H1 (cell line): ENCODE data around the gene DCXR. TPM values are rescaled to one million over a fixed set of nuclear protein-coding genes. Genes with fewer than 3 reads are reported as not detected.

Experiments
- CTCF ChIA-PET: fragments of 300-600 bp; sonication (Branson Sonifier 250); formaldehyde crosslinking; loops from one replicate; lab custom pipeline; 2021; ENCODE audit not compliant: partially characterized antibody; lab: Charles Lee
- POLR2A ChIA-PET: fragments of 300-600 bp; sonication (Branson Sonifier 250); formaldehyde crosslinking; loops from one replicate; lab custom pipeline; 2021; ENCODE audit warnings: inconsistent platforms; ENCODE audit not compliant: partially characterized antibody; lab: Charles Lee
- DNase-seq, 2 experiments: peaks; one replicate each; pipeline versions ENCODE4 v3.0.0 to v3.0.0-alpha.2; 2010 to 2022; ENCODE audit warnings: low spot score in 2 of 2, low read depth in 1 of 2, mixed read lengths in 1 of 2
- FAIRE-seq: peaks from 2 replicates; lab custom pipeline; 2011; peaks lifted over from hg19 to GRCh38; lab: Jason Lieb, UNC
- H2AFZ ChIP-seq: 2 replicates; pipeline ENCODE4 v1.8.1; 2012; ENCODE audit warnings: low read length, inconsistent platforms
- H2AK5ac ChIP-seq: 2 replicates; pipeline ENCODE4 v1.6.1; 2013; ENCODE audit warnings: low read depth, low read length
- H2BK120ac ChIP-seq: replicated peaks from 2 replicates; pipeline ENCODE3; 2013; ENCODE audit warnings: low read depth, low read length, inconsistent platforms
- H2BK12ac ChIP-seq: 2 replicates; pipeline ENCODE4 v1.6.1; 2013; ENCODE audit warnings: low read depth, low read length
- H2BK15ac ChIP-seq: 2 replicates; pipeline ENCODE4 v1.6.1; 2013; ENCODE audit warnings: low read length
- H2BK20ac ChIP-seq: 2 replicates; pipeline ENCODE4 v1.6.1; 2013; ENCODE audit warnings: low read length
- H2BK5ac ChIP-seq: 2 replicates; pipeline ENCODE4 v1.6.1; 2013; ENCODE audit warnings: low read depth, low read length
- H3K14ac ChIP-seq: 2 replicates; pipeline ENCODE4 v1.6.1; 2013; ENCODE audit warnings: inconsistent platforms; ENCODE audit not compliant: insufficient read length
- H3K18ac ChIP-seq: 2 replicates; pipeline ENCODE4 v1.6.1; 2013; ENCODE audit warnings: low read length; ENCODE audit errors: extremely low read depth
- H3K23ac ChIP-seq: 2 replicates; pipeline ENCODE4 v1.6.1; 2013; ENCODE audit warnings: inconsistent platforms; ENCODE audit not compliant: insufficient read length
- H3K23me2 ChIP-seq: 2 replicates; pipeline ENCODE4 v1.6.1; 2013; ENCODE audit warnings: low read depth, low read length
- H3K27ac ChIP-seq: 2 replicates; pipeline ENCODE4 v1.6.1; 2011; ENCODE audit warnings: low read depth, low read length, inconsistent platforms
- H3K27me3 ChIP-seq, 4 experiments: replicated peaks in 1 of 4; 1 replicate in 1 of 4; 2 replicates in 3 of 4; pipeline versions ENCODE4 v1.6.1 to v1.8.1; 2011 to 2013; ENCODE audit warnings: low read length in 3 of 4, mild to moderate bottlenecking in 3 of 4, inconsistent platforms in 2 of 4, mixed read lengths in 2 of 4, moderate library complexity in 1 of 4; ENCODE audit not compliant: control insufficient read depth in 3 of 4, insufficient read depth in 3 of 4; ENCODE audit errors: extremely low read depth in 1 of 4
- H3K36me3 ChIP-seq, 4 experiments: 2 replicates each; pipeline versions ENCODE4 v1.6.1 to v1.8.1; 2011 to 2013; ENCODE audit warnings: mild to moderate bottlenecking in 4 of 4, low read length in 3 of 4, moderate library complexity in 2 of 4, control low read depth in 1 of 4, inconsistent platforms in 1 of 4; ENCODE audit not compliant: insufficient read depth in 4 of 4, control insufficient read depth in 2 of 4
- H3K4ac ChIP-seq: replicated peaks from 2 replicates; pipeline ENCODE3; 2013; ENCODE audit warnings: low read length, low read depth, mixed read lengths, inconsistent platforms; ENCODE audit not compliant: insufficient read length
- H3K4me1 ChIP-seq, 4 experiments: replicated peaks in 1 of 4; 1 replicate in 1 of 4; 2 replicates in 3 of 4; pipeline versions ENCODE4 v1.6.1 to v1.8.1; 2011 to 2013; ENCODE audit warnings: low read length in 3 of 4, inconsistent platforms in 2 of 4, mixed read lengths in 1 of 4; ENCODE audit not compliant: insufficient read depth in 4 of 4, control insufficient read depth in 3 of 4
- H3K4me2 ChIP-seq, 2 experiments: 2 replicates each; pipeline versions ENCODE4 v1.6.1 to v1.8.1; 2011 to 2013; ENCODE audit warnings: low read depth in 2 of 2, low read length in 2 of 2, control low read depth in 1 of 2, inconsistent platforms in 1 of 2, mild to moderate bottlenecking in 1 of 2; ENCODE audit not compliant: insufficient read depth in 1 of 2
- H3K4me3 ChIP-seq, 4 experiments: fragments of 200-600, 300-600 bp in 1 of 4; sonication (generic), shearing (Covaris generic), sonication (Bioruptor Twin) in 1 of 4; 2 replicates each; pipeline versions ENCODE4 v1.5.1 to v1.8.1; 2011 to 2016; ENCODE audit warnings: low read length in 4 of 4, low read depth in 3 of 4, control low read depth in 2 of 4, inconsistent platforms in 2 of 4, mild to moderate bottlenecking in 2 of 4, mixed read lengths in 1 of 4, moderate library complexity in 1 of 4; ENCODE audit not compliant: insufficient read depth in 2 of 4; ENCODE audit errors: extremely low read depth in 1 of 4
- H3K56ac ChIP-seq: replicated peaks from 2 replicates; pipeline ENCODE3; 2013; ENCODE audit warnings: low read depth, mild to moderate bottlenecking, mixed read lengths, low read length, inconsistent platforms; ENCODE audit not compliant: insufficient read length
- H3K79me1 ChIP-seq: 2 replicates; pipeline ENCODE4 v1.6.1; 2013; ENCODE audit warnings: low read depth, low read length, control low read depth
- H3K79me2 ChIP-seq, 2 experiments: 2 replicates each; pipeline versions ENCODE4 v1.6.1 to v1.8.1; 2012 to 2013; ENCODE audit warnings: low read length in 2 of 2, mild to moderate bottlenecking in 2 of 2, inconsistent platforms in 1 of 2; ENCODE audit not compliant: insufficient read depth in 2 of 2, control insufficient read depth in 1 of 2
- H3K9ac ChIP-seq, 4 experiments: replicated peaks in 1 of 4; 1 replicate in 1 of 4; 2 replicates in 3 of 4; pipeline versions ENCODE4 v1.6.1 to v1.8.1; 2011 to 2013; ENCODE audit warnings: low read depth in 3 of 4, low read length in 3 of 4, control low read depth in 2 of 4, mild to moderate bottlenecking in 2 of 4, moderate library complexity in 2 of 4, inconsistent platforms in 1 of 4; ENCODE audit errors: extremely low read depth in 1 of 4
- H3K9me3 ChIP-seq, 2 experiments: 2 replicates each; pipeline versions ENCODE4 v1.6.1 to v1.8.1; 2012 to 2013; ENCODE audit warnings: mild to moderate bottlenecking in 2 of 2, moderate library complexity in 2 of 2, control low read depth in 1 of 2, inconsistent platforms in 1 of 2, low read depth in 1 of 2, low read length in 1 of 2, mixed read lengths in 1 of 2; ENCODE audit not compliant: insufficient read depth in 2 of 2
- H4K20me1 ChIP-seq, 2 experiments: replicated peaks in 1 of 2; 2 replicates each; pipeline versions ENCODE3 to v1.8.1; 2011 to 2013; ENCODE audit warnings: inconsistent platforms in 2 of 2, low read length in 2 of 2, mild to moderate bottlenecking in 1 of 2; ENCODE audit not compliant: insufficient read depth in 2 of 2, control insufficient read depth in 1 of 2
- H4K5ac ChIP-seq: 2 replicates; pipeline ENCODE4 v1.6.1; 2013; ENCODE audit warnings: low read length, low read depth, mixed read lengths, inconsistent platforms; ENCODE audit not compliant: insufficient read length
- H4K8ac ChIP-seq: 2 replicates; pipeline ENCODE4 v1.8.0; 2013; ENCODE audit warnings: mild to moderate bottlenecking, moderate library complexity, low read length, inconsistent platforms; ENCODE audit not compliant: insufficient read depth; ENCODE audit errors: extremely low read depth
- H4K91ac ChIP-seq: replicated peaks from 2 replicates; pipeline ENCODE3; 2013; ENCODE audit warnings: low read length, mixed read lengths, inconsistent platforms; ENCODE audit not compliant: insufficient read length
- CBX8 ChIP-seq: fragments of 300-800, 300-1000 bp; sonication (generic); IDR thresholded peaks from 2 replicates; pipeline ENCODE4 v1.7.1; 2016; ENCODE audit warnings: low read depth, low read length, borderline replicate concordance
- CREB1 ChIP-seq: IDR thresholded peaks from 2 replicates; pipeline ENCODE4 v1.6.1; 2012; ENCODE audit warnings: inconsistent platforms
- E2F6 ChIP-seq: IDR thresholded peaks from 2 replicates; pipeline ENCODE4 v1.6.1; 2012; ENCODE audit warnings: inconsistent platforms
- EZH2 ChIP-seq: fragments of 200-600 bp; sonication (generic); IDR thresholded peaks from 2 replicates; pipeline ENCODE4 v1.7.1; 2012; ENCODE audit warnings: low read depth, mild to moderate bottlenecking, moderate library complexity, low read length, inconsistent platforms; ENCODE audit not compliant: severe bottlenecking
- FOSL1 ChIP-seq: IDR thresholded peaks from 2 replicates; pipeline ENCODE4 v1.6.1; 2011; ENCODE audit warnings: mild to moderate bottlenecking, low read depth, low read length, moderate library complexity; ENCODE audit not compliant: insufficient read depth
- NRF1 ChIP-seq: IDR thresholded peaks from 2 replicates; pipeline ENCODE4 v1.6.1; 2011; ENCODE audit warnings: mild to moderate bottlenecking, low read depth, low read length, improper control_type of control experiment
- POLR2AphosphoS5 ChIP-seq: IDR thresholded peaks from 2 replicates; pipeline ENCODE4 v1.6.1; 2011; ENCODE audit warnings: low read depth, low read length
- SP2 ChIP-seq: IDR thresholded peaks from 2 replicates; pipeline ENCODE4 v1.6.1; 2012; ENCODE audit warnings: mild to moderate bottlenecking, low read length, inconsistent platforms
- TAF1 ChIP-seq: IDR thresholded peaks from 2 replicates; pipeline ENCODE4 v1.6.1; 2011; ENCODE audit warnings: mild to moderate bottlenecking, low read depth, low read length
- TBP ChIP-seq: IDR thresholded peaks from 2 replicates; pipeline ENCODE4 v1.6.1; 2011; ENCODE audit warnings: low read depth, low read length, improper control_type of control experiment
- WGBS, 2 experiments: shearing (Covaris generic) in 1 of 2; methylation state at CpG; one replicate each; pipeline versions ENCODE4 v1.1.6 to v1.1.7; 2013 to 2015; ENCODE audit warnings: low lambda C conversion rate in 2 of 2, mixed read lengths in 2 of 2, inconsistent platforms in 1 of 2, low coverage in 1 of 2, missing lambda C conversion rate in 1 of 2; ENCODE audit not compliant: insufficient replicate concordance in 2 of 2, insufficient coverage in 1 of 2, insufficient read length in 1 of 2; ENCODE audit errors: extremely low coverage in 1 of 2, missing lambda C conversion rate in 1 of 2; 5-methylcytosine and 5-hydroxymethylcytosine counted together
- polyA plus RNA-seq, 7 experiments: library from polyadenylated mRNA; depleted of rRNA in 3 of 7; stranded (reverse) in 5 of 7; unstranded in 2 of 7; fragments of >200 nt in 5 of 7; fragments of 200-250 nt in 2 of 7; gene quantifications; 1 replicate in 5 of 7; 2 replicates in 1 of 7; 4 replicates in 1 of 7; pipeline versions ENCODE4 v1.2.1 to v1.2.3, GENCODE V29; 2011 to 2013; ENCODE audit warnings: missing spikeins in 2 of 7, mixed read lengths in 2 of 7
- total RNA-seq: library from RNA; stranded (reverse); fragmentation: NEBNext Ultra II Directional; extraction: Animal tissue kit (Norgen Biotek cat#: 25700); gene quantifications from 2 replicates; pipeline ENCODE4 v1.2.1, GENCODE V29; 2021

DCXR gene
- total and polyA plus RNA-seq, 2 of the 8 experiments (the other 6 are each of a cell fraction or from before 2014, with no cell fraction given) = 96.3 to 212 TPM

DNA sequence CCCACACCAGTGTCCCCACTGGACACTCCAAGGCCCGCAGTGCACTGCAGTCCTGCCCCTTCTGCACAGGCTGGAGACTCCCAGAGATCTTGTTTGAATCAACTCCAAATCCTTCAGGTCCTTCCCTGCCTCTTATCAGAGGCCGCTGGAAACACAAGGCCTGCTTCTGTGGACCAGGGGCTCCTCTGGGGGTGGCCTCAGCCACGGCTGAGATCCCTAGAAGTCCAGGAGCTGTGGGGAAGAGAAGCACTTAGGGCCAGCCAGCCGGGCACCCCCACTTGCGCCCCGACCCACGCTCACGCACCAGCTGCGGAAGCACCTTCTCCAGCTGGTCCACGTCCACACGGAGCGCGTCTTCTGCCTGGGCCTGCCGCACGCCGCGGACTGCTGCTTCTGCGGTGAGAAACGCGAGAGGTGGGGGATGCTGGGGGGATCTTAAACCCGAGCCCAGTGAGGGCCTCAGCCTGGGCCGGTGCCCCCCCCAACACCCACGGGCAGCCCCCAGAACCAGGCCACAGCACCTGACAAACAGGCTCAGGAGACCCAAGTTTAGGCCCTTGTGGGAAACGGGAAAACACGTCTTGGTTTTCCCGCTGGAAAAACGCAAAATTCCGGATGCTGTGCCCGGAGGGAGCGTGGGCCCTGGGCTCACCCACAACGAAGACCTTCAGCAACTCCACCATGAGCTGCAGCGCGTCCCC is 18.4 kb downstream of the DCXR start:
- Histone ChIP-seq H3K4ac (no peak overlapping the region), H3K4me1 (peaks cover 0 to 12% (median 8%) of the 10 kb centered on the region in 4 experiments; a peak in 5 of 7 replicates), H4K91ac (no peak overlapping the region), H3K36me3 (no peaks in the 10 kb centered on the region), H4K20me1 (peaks cover 8 to 15% of the 10 kb centered on the region in 2 experiments), H3K9me3 (no peaks in the 10 kb centered on the region), H2BK5ac (no peak overlapping the region), H3K27ac (no peak overlapping the region), H3K23ac (no peak overlapping the region), H2BK12ac (no peak overlapping the region), H3K14ac (no peak overlapping the region), H4K5ac (no peak overlapping the region), H3K9ac (no peak overlapping the region), H3K4me3 (no peak overlapping the region), H4K8ac (no peak overlapping the region; the same call in 1 of the 2 replicates), H3K18ac (no peak overlapping the region), H2BK120ac (no peak overlapping the region), H3K23me2 (peaks cover 12% of the 10 kb centered on the region), H3K56ac (no peak overlapping the region), H3K79me2 (peaks cover 0 to 12% of the 10 kb centered on the region in 2 experiments; a peak in 1 of 4 replicates), H2AFZ (no peak overlapping the region), H3K27me3 (no peaks in the 10 kb centered on the region), H2BK20ac (no peak overlapping the region), H3K4me2 (no peak overlapping the region), H3K79me1 (peaks cover 4% of the 10 kb centered on the region; the same call in 1 of the 2 replicates), H2AK5ac (no peak overlapping the region), H2BK15ac (no peak overlapping the region)
- 95% methylated on average over 32 of the region's 33 CpGs; no CpG with 5 or more reads in 1 of the 2 experiments for WGBS, 2 experiments
- TF ChIP-seq CBX8 (no peak), NRF1 (no peak), TBP (no peak), EZH2 (no peak), CREB1 (no peak), POLR2AphosphoS5 (no peak), E2F6 (no peak), TAF1 (no peak), FOSL1 (no peak), SP2 (no peak)
- CTCF ChIA-PET = interaction anchor here (0.5 to 4.7 kb wide), 41 partner anchors 8 to 419 kb away, joined by 3 to 29 read pairs (median 6); partner anchors contain the start of genes ASPSCR1, DCXR, MAFG and SIRT7
- POLR2A ChIA-PET = interaction anchor here (0.6 to 3.7 kb wide), 18 partner anchors 12 to 146 kb away, joined by 3 to 13 read pairs (median 6); partner anchors contain the start of genes DCXR, FASN, GPS1 and NOTUM
- DNase-seq = no peak
- no peak for FAIRE-seq
